ENCODE data around the gene CEP128.

CEP128 gene

DNA sequence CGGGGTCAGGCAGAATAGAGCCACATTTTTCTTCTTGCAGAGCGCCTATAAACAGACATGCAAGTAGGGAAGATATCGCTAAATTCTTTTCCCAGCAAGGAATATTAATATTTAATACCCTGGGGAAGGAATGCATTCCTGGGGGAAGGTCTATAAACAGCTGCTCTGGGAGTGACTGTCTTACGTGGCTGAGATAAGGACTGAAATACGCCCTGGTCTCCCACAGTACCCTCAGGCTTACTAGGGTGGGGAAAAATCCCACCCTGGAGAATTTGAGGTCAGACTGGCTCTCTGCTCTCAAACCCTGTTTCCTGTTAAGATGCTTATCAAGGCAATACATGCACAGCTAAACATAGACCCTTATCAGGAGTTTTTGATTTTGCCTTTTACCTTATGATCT lies 262.3 kb downstream of the CEP128 start:
- no peak overlapping the region for H3K4me3 ChIP-seq (replicated peaks; ENCODE audit: low read depth, low read length)
- DNase-seq (ENCODE audit: low read depth), result peak; percentile 11
- TF ChIP-seq, protein P1, sequence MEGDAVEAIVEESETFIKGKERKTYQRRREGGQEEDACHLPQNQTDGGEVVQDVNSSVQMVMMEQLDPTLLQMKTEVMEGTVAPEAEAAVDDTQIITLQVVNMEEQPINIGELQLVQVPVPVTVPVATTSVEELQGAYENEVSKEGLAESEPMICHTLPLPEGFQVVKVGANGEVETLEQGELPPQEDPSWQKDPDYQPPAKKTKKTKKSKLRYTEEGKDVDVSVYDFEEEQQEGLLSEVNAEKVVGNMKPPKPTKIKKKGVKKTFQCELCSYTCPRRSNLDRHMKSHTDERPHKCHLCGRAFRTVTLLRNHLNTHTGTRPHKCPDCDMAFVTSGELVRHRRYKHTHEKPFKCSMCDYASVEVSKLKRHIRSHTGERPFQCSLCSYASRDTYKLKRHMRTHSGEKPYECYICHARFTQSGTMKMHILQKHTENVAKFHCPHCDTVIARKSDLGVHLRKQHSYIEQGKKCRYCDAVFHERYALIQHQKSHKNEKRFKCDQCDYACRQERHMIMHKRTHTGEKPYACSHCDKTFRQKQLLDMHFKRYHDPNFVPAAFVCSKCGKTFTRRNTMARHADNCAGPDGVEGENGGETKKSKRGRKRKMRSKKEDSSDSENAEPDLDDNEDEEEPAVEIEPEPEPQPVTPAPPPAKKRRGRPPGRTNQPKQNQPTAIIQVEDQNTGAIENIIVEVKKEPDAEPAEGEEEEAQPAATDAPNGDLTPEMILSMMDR (IDR thresholded peaks at IDR 0.05; ENCODE audit: low read length, missing control alignments), result no peak

DNA sequence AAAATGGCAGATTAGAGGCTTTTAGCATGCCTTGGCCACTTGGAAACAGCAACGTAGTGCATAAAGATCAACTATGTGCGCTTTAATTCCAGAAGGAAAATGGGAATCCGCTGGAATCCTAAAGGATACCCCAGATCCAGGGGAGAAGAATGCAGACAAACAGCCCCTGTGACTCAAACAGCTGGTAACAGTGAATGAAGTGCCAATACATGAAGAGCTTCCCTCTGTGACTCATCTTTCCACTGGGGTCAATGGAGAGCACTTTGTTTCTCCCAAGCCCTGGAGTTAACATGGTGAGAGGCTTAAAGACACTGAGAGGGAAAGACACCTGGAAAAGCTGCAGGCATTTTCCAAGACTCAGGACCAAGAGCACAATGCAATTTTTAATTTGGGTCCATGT lies 263.1 kb downstream of the CEP128 start:
- TF ChIP-seq, protein P1 (IDR thresholded peaks at IDR 0.05; ENCODE audit: low read length, missing control alignments), result no peak
- peak; percentile 3 for DNase-seq (ENCODE audit: low read depth)
- H3K4me3 ChIP-seq (replicated peaks; ENCODE audit: low read depth, low read length), result no peak overlapping the region

DNA sequence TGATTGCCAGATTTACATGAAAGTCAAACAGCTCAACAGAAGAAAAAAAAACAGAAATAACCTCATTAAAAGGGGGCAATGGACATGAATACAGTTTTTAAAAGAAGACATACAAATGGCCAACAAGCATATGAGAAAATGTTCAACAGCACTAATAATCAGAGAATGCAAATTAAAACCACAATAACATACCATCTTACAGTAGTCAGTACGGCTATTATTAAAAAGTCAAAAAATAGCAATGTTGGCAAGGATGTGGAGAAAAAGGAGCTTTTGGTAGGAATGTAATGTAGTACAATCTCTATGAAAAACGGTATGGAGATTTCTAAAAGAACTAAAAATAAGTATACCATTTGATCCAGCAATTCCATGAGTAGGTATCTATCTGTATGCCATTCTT lies 272.1 kb downstream of the CEP128 start:
- H3K4me3 ChIP-seq (replicated peaks; ENCODE audit: low read depth, low read length), result no peak overlapping the region
- peak; percentile 2 for DNase-seq (ENCODE audit: low read depth)
- TF ChIP-seq, protein P1 (IDR thresholded peaks at IDR 0.05; ENCODE audit: low read length, missing control alignments), result no peak

DNA sequence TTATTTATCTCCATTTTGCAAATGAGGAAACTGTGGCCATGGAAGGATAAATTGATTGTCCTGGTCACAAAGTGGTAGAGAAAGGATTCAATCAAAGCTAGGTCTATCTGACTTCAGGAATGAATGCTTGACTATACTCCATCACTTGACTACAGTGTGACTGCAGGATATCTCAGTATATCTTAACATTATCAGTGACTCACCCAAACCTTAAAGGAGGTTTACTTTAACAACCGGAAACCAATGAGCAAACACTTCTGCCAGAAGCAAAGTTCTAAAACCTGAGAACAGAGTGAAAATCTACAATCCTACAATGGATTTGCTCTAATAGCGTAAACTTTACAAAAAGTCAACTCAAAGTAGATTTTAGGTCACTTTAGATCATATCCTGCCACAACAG lies 277.0 kb downstream of the CEP128 start:
- H3K4me3 ChIP-seq (replicated peaks; ENCODE audit: low read depth, low read length), result no peak overlapping the region
- TF ChIP-seq, protein P1 (IDR thresholded peaks at IDR 0.05; ENCODE audit: low read length, missing control alignments), result no peak
- peak; percentile 19 for DNase-seq (ENCODE audit: low read depth)

DNA sequence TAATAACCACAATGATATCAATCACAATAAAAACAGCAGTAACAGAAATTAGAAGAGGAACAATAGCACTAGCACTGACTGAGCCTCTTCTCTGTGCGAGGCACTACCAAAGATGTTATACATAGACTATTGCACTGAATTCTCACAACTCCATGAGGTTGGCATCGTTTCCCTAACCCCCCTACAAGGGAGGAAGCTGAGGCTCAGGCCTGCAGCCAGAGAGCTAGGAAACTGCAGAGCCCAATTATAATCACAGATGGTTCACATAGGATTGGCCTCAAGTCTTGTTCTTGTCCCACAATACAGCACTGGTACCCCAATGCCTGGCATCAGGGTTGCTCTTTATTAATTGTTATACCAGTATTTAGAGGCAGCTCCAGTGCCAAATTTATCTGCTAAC lies 278.0 kb downstream of the CEP128 start:
- no peak overlapping the region for H3K4me3 ChIP-seq (replicated peaks; ENCODE audit: low read depth, low read length)
- TF ChIP-seq, protein P1 (IDR thresholded peaks at IDR 0.05; ENCODE audit: low read length, missing control alignments), result no peak
- no peak for DNase-seq (ENCODE audit: low read depth)

DNA sequence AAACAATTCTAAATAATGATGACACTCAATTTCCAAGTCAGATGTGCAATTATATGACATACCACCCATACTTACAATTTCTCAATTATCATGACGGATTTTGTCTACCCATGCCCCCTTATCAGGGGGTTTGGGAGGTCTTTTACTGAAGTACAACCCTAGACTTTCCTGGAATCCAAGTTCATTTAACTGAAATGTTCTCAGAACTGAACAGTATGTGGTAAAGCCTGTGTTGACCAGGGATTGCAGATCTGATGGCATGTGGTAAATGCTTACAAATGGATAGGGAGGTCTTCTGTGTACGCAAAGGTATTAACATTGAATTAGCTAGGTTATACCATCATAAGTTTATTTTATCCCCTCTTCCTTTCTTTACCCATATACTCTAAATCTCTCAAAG lies 281.8 kb downstream of the CEP128 start:
- TF ChIP-seq, protein P1 (IDR thresholded peaks at IDR 0.05; ENCODE audit: low read length, missing control alignments), result no peak
- no peak overlapping the region for H3K4me3 ChIP-seq (replicated peaks; ENCODE audit: low read depth, low read length)
- no peak for DNase-seq (ENCODE audit: low read depth)

DNA sequence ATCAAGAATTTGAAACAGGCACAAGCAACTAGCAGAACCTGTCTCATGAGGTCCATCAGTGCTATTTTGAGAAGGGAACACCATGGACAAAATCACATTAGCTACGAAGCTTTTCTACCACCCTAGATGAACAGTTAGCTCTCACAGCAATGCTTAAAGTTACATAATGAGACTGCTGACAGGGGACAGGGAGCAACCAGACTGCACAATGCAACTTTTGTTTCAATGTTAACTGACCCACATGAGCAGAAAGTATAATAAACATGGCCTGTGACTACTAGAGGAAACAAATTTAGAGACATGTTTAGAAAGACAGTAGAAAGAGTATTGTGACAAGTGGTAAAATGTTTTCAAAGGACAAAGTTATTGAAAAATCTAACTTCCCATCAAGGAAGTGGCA lies 282.8 kb downstream of the CEP128 start:
- no peak overlapping the region for H3K4me3 ChIP-seq (replicated peaks; ENCODE audit: low read depth, low read length)
- DNase-seq (ENCODE audit: low read depth), result no peak
- TF ChIP-seq, protein P1 (IDR thresholded peaks at IDR 0.05; ENCODE audit: low read length, missing control alignments), result no peak
